ENCODE measurements around the gene HES7. TPM values are rescaled to one million over a fixed set of nuclear protein-coding genes. Genes with fewer than 3 reads are reported as not detected.
A peak's percentile ranks its signal among the peaks of the same experiment; 100 is the strongest.

Gene HES7
- total RNA-seq, 1 experiment from 2014 or later = 0.28 TPM

GRCh38 chr17:8159459-8160223 lies 35.7 kb upstream of the HES7 start:
- intact Hi-C loops (cut with micrococcal nuclease; ENCODE audit: unreplicated experiment) = loop anchor here (5.0 kb wide), 1 partner anchor 37 kb away; the partner anchor contains the start of gene HES7
- no peaks in the 10 kb centered on the region for H3K4me1 Mint-ChIP-seq (ENCODE audit: low read depth, unreplicated experiment)
- no peaks in the 10 kb centered on the region for H3K27me3 Mint-ChIP-seq (ENCODE audit: unreplicated experiment)
- no TSS peak for BruUV-seq (replicated peaks)
- DNase-seq = no peak
- H3K9me3 Mint-ChIP-seq (ENCODE audit: low read depth, unreplicated experiment) = no peaks in the 10 kb centered on the region
- H3K4me3 Mint-ChIP-seq (ENCODE audit: low read depth, unreplicated experiment) = peak overlapping the region; percentile 23
- CTCF ChIA-PET = no interaction called here
- no peak overlapping the region for H3K27ac Mint-ChIP-seq (ENCODE audit: unreplicated experiment)
- peaks cover 40% of the 10 kb centered on the region for H3K36me3 Mint-ChIP-seq (ENCODE audit: insufficient read depth, unreplicated experiment)
- no peak for TF ChIP-seq CTCF (IDR thresholded peaks at IDR 0.05; ENCODE audit: unreplicated experiment)

GRCh38 chr17:8159032-8159400 lies 35.1 kb upstream of the HES7 start:
- Mint-ChIP-seq H3K27ac (ENCODE audit: unreplicated experiment) (no peak overlapping the region), H3K4me3 (ENCODE audit: low read depth, unreplicated experiment) (no peak overlapping the region), H3K4me1 (ENCODE audit: low read depth, unreplicated experiment) (no peaks in the 10 kb centered on the region), H3K9me3 (ENCODE audit: low read depth, unreplicated experiment) (no peaks in the 10 kb centered on the region), H3K27me3 (ENCODE audit: unreplicated experiment) (no peaks in the 10 kb centered on the region), H3K36me3 (ENCODE audit: insufficient read depth, unreplicated experiment) (peaks cover 40% of the 10 kb centered on the region)
- BruUV-seq (replicated peaks) = no TSS peak
- no peak for TF ChIP-seq CTCF (IDR thresholded peaks at IDR 0.05; ENCODE audit: unreplicated experiment)
- intact Hi-C loops (cut with micrococcal nuclease; ENCODE audit: unreplicated experiment) = loop anchor here (5.0 kb wide), 1 partner anchor 37 kb away; the partner anchor contains the start of gene HES7
- CTCF ChIA-PET = no interaction called here
- DNase-seq = no peak

GRCh38 chr17:8158267-8159031 lies 34.5 kb upstream of the HES7 start:
- no peaks in the 10 kb centered on the region for H3K4me1 Mint-ChIP-seq (ENCODE audit: low read depth, unreplicated experiment)
- DNase-seq = peak; percentile 90
- intact Hi-C loops (cut with micrococcal nuclease; ENCODE audit: unreplicated experiment) = loop anchor here (1.0 to 5.0 kb wide), 2 partner anchors 20 to 36 kb away; partner anchors contain the start of gene HES7
- no TSS peak for BruUV-seq (replicated peaks)
- peaks cover 37% of the 10 kb centered on the region for H3K36me3 Mint-ChIP-seq (ENCODE audit: insufficient read depth, unreplicated experiment)
- H3K9me3 Mint-ChIP-seq (ENCODE audit: low read depth, unreplicated experiment) = no peaks in the 10 kb centered on the region
- no peak overlapping the region for H3K27ac Mint-ChIP-seq (ENCODE audit: unreplicated experiment)
- H3K27me3 Mint-ChIP-seq (ENCODE audit: unreplicated experiment) = no peaks in the 10 kb centered on the region
- CTCF ChIA-PET = interaction anchor here (1.1 kb wide), 1 partner anchor 32 kb away, joined by 6 read pairs; the partner anchor contains the start of gene BORCS6
- TF ChIP-seq CTCF (IDR thresholded peaks at IDR 0.05; ENCODE audit: unreplicated experiment) = peak; percentile 74
- no peak overlapping the region for H3K4me3 Mint-ChIP-seq (ENCODE audit: low read depth, unreplicated experiment)

- no peaks in the 10 kb centered on the region for H3K27me3 Mint-ChIP-seq (ENCODE audit: unreplicated experiment)
- peaks cover 20% of the 10 kb centered on the region for H3K36me3 Mint-ChIP-seq (ENCODE audit: insufficient read depth, unreplicated experiment)
- no peak overlapping the region for H3K4me3 Mint-ChIP-seq (ENCODE audit: low read depth, unreplicated experiment)
- CTCF ChIA-PET = interaction anchor here (0.7 to 1.5 kb wide), 6 partner anchors 18 to 96 kb away, joined by 3 to 8 read pairs (median 4); partner anchors contain the start of gene HES7
- DNase-seq = peak; percentile 98
- intact Hi-C loops (cut with micrococcal nuclease; ENCODE audit: unreplicated experiment) = loop anchor here (5.0 kb wide), 1 partner anchor 34 kb away; the partner anchor contains the start of gene HES7
- no peak overlapping the region for H3K27ac Mint-ChIP-seq (ENCODE audit: unreplicated experiment)
- BruUV-seq (replicated peaks) = no TSS peak
- no peaks in the 10 kb centered on the region for H3K9me3 Mint-ChIP-seq (ENCODE audit: low read depth, unreplicated experiment)
- no peaks in the 10 kb centered on the region for H3K4me1 Mint-ChIP-seq (ENCODE audit: low read depth, unreplicated experiment)
- no peak for TF ChIP-seq CTCF (IDR thresholded peaks at IDR 0.05; ENCODE audit: unreplicated experiment)
These were observed 32.5 kb upstream of the HES7 start for GRCh38 chr17:8156246-8156992.

All from Calu3 (cell line).